ENCODE results near the gene ARHGAP26.

The ARHGAP26 gene

GRCh38 chr5:142785206-142785605, 15.0 kb downstream of the ARHGAP26 start:
- DNase-seq (ENCODE audit: low spot score): no peak

- DNase-seq (ENCODE audit: low spot score): no peak
Observed at GRCh38 chr5:142789206-142789605, 19.0 kb downstream of the ARHGAP26 start.

GRCh38 chr5:142792012-142792864, 22.1 kb downstream of the ARHGAP26 start:
- no peak for DNase-seq (ENCODE audit: low spot score)

GRCh38 chr5:142792865-142793232, 22.7 kb downstream of the ARHGAP26 start:
- no peak for DNase-seq (ENCODE audit: low spot score)

GRCh38 chr5:142794537-142794936, 24.4 kb downstream of the ARHGAP26 start:
- no peak for DNase-seq (ENCODE audit: low spot score)

- no peak for DNase-seq (ENCODE audit: low spot score)
Observed at GRCh38 chr5:142795251-142795650, 25.1 kb downstream of the ARHGAP26 start.

GRCh38 chr5:142796492-142797109, 26.4 kb downstream of the ARHGAP26 start:
- DNase-seq (ENCODE audit: low spot score): no peak

GRCh38 chr5:142797420-142797819, 27.2 kb downstream of the ARHGAP26 start:
- no peak for DNase-seq (ENCODE audit: low spot score)

GRCh38 chr5:142798099-142798770, 28.1 kb downstream of the ARHGAP26 start:
- no peak for DNase-seq (ENCODE audit: low spot score)

GRCh38 chr5:142800776-142801494, 30.8 kb downstream of the ARHGAP26 start:
- DNase-seq (ENCODE audit: low spot score): no peak

GRCh38 chr5:142801495-142801871, 31.3 kb downstream of the ARHGAP26 start:
- DNase-seq (ENCODE audit: low spot score): no peak

GRCh38 chr5:142803428-142804125, 33.4 kb downstream of the ARHGAP26 start:
- DNase-seq (ENCODE audit: low spot score): no peak

- no peak for DNase-seq (ENCODE audit: low spot score)
Observed at GRCh38 chr5:142805339-142805738, 35.2 kb downstream of the ARHGAP26 start.

- DNase-seq (ENCODE audit: low spot score): no peak
Observed at GRCh38 chr5:142806841-142807267, 36.7 kb downstream of the ARHGAP26 start.

GRCh38 chr5:142807372-142807911, 37.3 kb downstream of the ARHGAP26 start:
- DNase-seq (ENCODE audit: low spot score): peak; percentile 36

- DNase-seq (ENCODE audit: low spot score): no peak
Observed at GRCh38 chr5:142808878-142809598, 38.9 kb downstream of the ARHGAP26 start.

GRCh38 chr5:142810081-142810480, 39.9 kb downstream of the ARHGAP26 start:
- DNase-seq (ENCODE audit: low spot score): no peak

- DNase-seq (ENCODE audit: low spot score): no peak
Observed at GRCh38 chr5:142810743-142811290, 40.6 kb downstream of the ARHGAP26 start.

GRCh38 chr5:142811866-142812557, 41.8 kb downstream of the ARHGAP26 start:
- no peak for DNase-seq (ENCODE audit: low spot score)

GRCh38 chr5:142813220-142813619, 43.0 kb downstream of the ARHGAP26 start:
- no peak for DNase-seq (ENCODE audit: low spot score)
